Erythroblast (primary cell): Measurements from ENCODE around the gene VSTM1.
"Not testable (repeated sequence)": the region's sequence is repeated elsewhere in the genome, so short reads cannot be mapped to it uniquely, and the experiment has no call there.

Source experiments
- DNase-seq, 2 experiments: peaks; one replicate each; lab custom pipeline; 2025; lab: John Stamatoyannopoulos, UW
- GATA1 ChIP-seq: IDR thresholded peaks from 2 replicates; pipeline ENCODE4 v1.6.1; 2011; ENCODE audit warnings: low read depth, mild to moderate bottlenecking, control low read depth, low read length, moderate library complexity
- POLR2A ChIP-seq: IDR thresholded peaks from 2 replicates; pipeline ENCODE4 v1.6.1; 2011; ENCODE audit warnings: mild to moderate bottlenecking, low read length

VSTM1 gene, protein sequence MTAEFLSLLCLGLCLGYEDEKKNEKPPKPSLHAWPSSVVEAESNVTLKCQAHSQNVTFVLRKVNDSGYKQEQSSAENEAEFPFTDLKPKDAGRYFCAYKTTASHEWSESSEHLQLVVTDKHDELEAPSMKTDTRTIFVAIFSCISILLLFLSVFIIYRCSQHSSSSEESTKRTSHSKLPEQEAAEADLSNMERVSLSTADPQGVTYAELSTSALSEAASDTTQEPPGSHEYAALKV

DNA sequence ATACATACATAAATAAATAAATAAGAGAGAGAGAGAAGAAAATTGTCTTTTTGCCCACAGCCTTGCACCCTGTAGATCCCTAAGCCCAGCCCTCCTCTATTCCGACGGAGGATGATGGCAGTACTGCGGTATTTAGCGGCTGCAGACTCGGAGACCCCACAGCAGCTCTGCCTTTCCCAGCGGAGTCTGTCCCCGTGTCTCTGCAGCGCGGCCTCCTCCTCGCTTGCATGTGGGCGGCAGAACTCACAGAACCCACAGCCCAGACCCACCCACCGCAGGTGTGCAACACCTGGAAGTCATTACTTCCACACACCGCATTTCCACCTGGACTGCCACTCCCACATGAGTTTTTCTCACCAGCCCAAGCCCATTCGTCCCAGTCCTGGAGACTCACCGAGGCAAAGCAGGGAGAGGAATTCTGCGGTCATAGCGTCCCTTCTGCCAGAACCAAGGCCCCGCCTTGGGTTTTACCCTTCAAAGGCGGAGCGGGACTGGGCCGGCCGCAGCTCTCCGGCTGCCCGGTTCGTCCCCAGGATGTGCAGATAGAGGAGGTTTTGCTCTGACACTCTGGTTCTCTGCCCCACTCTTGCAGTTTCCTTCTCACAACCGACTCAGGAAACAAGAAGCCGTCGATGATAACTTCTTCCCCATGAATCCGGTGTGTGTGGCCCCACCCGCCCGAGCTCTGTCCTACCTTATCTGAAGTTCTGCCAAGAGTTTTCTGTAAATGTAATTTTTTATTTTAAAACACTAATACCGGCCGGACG is at the start of gene VSTM1:
VSTM1 (minus strand) TSS at position 548 of the 767 bp plus-strand sequence; CDS start at position 428, 120 bp downstream.
- no peak for DNase-seq
- no peak for TF ChIP-seq POLR2A
- TF ChIP-seq GATA1, result no peak

DNA sequence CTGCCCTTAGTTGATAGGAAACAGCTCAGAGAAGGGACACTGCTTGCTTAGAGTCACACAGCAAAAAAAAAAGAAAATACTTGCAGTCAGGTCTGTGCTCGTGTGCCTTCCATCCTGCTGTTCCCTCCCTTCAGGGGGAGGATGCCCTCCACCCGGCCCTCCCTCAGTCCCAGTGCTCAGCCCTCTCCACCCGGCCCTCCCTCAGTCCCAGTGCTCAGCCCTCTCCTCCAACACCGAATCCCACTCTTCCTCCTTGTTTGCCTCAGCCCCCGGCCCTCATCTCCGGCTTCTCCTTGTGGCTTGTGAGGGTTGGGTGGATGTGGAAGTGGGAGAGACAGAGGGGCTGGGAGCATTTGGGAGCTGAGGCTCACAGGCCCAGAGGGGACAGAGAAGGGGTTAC is 46.0 kb upstream of the VSTM1 start:
- no peak for DNase-seq
- TF ChIP-seq GATA1 (no peak), POLR2A (no peak)

DNA sequence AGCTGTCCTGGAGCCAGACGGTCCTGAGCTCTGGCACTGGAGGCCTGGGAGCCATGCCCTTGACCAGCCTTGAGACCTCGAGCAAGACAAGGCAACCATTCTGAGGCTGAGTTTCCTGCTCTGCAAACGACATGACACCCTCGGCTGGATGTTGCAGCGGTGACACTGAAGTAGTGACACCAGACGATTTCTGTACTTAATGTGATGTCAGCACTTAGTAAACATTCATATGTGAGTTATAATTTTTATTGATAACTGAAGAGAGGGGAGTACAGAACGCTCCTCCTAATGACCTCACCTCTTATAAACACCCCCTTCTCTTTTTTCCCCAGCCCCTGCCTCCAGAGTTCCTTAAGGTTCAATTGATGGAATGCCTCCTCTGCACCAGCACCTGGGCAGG is 44.8 kb upstream of the VSTM1 start:
- no peak for TF ChIP-seq POLR2A
- TF ChIP-seq GATA1, result no peak
- no peak for DNase-seq

DNA sequence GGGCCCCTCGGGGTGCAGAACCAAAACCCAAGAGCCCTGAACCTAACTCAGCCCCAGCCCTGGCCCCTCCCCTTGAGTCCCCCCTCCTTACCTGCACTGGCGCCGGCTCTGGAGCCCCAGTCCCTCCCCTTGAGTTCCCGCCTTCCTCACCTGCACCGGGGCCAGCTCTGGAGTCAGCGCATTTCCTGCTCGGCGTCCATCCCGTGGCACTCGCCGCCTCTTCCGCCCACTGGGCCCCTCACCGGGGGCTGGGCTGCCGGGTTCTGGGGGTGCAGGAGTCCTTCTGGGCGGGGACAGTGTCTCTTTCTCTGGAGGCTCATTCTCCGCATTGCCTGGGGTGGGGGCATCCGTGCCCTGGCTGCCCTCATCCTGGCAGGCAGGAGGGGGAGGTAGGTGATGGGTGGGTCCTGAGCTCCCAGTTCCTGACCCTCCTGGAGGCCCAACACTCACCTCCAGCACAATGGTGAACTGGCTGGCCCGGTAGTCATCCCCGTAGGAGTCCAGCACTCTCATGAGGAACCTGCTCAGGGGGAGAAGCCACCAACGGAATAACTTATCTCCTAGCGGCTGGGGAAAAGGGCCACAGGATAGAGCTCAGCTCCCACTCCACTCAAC is 44.3 kb upstream of the VSTM1 start:
- no peak for TF ChIP-seq POLR2A
- TF ChIP-seq GATA1, result no peak
- DNase-seq, result no peak

DNA sequence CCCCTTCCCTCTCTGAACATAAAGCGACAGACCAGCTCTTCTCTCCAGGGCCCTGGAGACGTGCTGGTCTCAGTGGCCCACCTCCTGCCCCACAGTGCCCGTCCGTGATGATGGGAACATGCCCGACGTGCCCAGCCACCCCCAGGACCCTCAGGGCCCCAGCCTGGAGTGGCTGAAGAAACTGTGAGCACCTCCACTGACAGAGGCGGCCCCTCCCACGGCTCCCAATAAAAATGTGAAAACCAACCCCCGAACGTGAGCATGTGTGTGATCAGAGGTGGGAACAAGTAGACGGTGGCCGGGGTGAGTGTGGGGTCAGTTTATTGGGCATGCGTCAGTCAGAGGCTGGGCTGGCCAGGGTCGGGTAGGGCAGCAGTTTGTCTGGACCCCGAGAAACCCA is 43.0 kb upstream of the VSTM1 start:
- no peak for DNase-seq
- TF ChIP-seq GATA1 (no peak), POLR2A (no peak)

DNA sequence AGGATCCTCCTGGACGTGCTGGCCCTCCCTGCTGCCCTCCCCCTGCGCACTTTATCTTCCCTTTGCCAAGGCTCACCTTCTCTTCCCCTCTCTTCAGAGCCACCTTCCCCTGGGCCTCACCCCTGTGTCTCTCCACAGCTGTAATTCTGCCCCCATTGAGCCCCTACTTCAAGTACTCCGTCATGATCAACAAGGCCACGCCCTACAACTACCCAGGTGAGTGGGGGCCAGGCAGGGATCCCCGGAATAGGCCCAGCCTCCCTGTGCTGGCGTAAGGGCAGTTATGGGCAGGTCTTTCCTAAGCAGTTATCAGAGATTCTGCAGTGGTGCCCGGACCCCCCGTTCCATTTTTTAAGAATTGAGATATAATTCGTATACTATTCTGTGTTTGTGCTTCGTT is 42.1 kb upstream of the VSTM1 start:
- DNase-seq, result no peak
- TF ChIP-seq POLR2A (no peak), GATA1 (no peak)

DNA sequence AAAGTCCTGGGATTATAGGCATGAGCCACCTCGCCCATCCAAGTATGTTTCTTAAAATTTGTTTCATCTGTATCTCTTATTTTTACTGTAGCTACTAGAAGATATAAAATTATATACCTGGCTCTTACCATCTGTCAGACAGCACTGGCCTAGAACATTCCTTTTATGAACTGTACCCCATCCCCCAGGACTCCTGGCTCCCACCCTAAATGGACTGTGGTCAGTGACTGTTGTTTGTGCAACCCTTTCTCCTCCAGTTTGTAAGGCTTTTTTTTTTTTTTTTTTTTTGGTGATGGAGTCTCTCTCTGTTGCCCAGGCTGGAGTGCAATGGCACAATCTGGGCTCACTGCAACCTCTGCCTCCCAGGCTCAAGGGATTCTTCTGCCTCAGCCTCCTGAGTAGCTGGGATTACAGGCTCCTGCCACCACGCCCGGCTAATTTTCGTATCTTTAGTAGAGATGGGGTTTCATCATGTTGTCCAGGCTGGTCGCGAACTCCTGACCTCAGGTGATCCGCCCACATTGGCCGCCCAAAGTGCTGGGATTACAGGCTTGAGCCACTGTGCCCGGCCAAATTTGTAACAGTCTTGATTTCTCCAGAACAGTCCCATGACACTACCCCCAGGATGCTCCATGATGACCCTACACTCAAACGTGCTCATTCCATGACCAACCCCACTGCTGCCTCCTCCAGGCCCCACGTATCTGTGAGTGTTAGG is 41.5 kb upstream of the VSTM1 start:
- DNase-seq, result no peak

DNA sequence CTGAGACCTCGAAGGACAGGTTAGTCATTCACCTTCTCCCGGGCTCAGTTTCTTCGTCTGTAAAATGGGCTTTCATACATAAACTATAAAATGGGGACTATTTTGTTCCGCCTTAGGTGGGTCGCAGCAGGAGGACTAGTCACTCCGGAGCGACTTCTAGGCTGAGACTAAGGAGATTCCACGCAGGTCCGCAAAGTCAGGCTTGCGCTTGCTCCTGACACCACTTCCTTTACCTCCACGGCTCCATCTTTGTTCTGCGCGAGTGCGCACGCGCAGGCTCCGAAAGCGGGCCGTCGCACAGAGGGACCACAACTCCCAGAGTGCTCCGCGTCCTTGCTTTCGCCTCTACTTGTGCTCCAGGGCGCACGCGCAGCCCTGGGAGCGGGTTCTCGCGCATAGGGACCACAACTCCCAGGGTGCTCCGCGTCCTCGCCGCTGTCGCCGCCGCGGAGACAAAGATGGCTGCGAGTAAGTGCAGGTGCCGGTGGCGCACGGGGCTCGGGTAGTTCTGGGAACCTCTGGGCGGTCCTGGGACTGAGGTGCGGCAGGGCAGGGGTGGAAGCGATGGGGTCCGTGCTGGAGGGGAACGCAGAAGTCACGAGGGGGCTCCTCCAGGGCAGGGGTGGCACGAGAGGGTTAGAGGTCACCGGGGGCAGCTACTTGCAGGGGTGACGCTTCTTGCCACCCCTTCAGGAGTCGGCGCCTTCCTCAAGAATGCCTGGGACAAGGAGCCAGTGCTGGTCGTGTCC is 38.9 kb upstream of the VSTM1 start, which contains the start of gene NDUFA3:
NDUFA3 (plus strand) TSS at position 435 of the 749 bp plus-strand sequence; CDS start at position 459, 24 bp downstream.
- TF ChIP-seq POLR2A (peak; percentile 86), GATA1 (no peak)
- DNase-seq, result peak; percentile 98 to 99

More for the DNA sequence above, 41.5 kb upstream of the VSTM1 start:
- TF ChIP-seq POLR2A, result no peak
- TF ChIP-seq GATA1, result no peak

DNA sequence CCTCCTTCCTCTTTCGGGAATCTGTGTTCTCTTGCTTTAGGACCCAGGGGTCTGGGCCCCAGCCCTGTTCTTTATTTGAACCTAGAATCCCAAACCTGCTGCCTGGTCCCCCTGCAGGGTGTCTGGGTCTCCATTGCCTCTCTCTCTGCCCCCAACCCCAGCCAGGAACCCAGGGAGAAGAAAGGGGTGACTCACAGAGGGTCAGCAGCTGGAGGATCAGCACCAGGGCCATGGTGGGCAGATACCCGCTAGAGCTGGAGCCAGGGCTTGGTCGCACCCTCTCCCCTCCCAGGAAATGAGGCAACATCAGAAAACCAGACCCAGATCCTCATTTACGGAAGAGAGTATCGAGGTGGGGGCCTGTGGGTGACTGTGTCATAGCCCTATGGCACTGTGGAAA is 36.9 kb upstream of the VSTM1 start, which contains the start of gene OSCAR:
OSCAR (minus strand) TSS at position 243 of the 400 bp plus-strand sequence; CDS start at position 232, 11 bp downstream.
- no peak for DNase-seq
- TF ChIP-seq POLR2A (no peak), GATA1 (no peak)

DNA sequence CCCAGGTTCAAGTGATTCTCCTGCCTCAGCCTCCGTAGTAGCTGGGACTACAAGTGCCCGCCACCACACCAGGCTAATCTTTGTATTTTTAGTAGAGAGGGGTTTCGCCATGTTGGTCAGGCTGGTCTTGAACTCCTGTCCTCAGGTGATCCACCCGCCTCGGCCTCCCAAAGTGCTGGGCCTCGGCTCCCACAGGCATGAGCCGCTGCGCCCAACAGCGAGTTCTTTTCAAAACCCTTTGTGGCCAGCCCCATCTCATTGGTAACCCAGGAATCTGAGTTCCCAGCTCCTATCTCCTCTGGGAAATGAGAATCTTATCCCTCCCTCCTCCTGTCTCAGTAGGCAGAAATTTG is 36.2 kb upstream of the VSTM1 start:
- not testable (repeated sequence) for DNase-seq

DNA sequence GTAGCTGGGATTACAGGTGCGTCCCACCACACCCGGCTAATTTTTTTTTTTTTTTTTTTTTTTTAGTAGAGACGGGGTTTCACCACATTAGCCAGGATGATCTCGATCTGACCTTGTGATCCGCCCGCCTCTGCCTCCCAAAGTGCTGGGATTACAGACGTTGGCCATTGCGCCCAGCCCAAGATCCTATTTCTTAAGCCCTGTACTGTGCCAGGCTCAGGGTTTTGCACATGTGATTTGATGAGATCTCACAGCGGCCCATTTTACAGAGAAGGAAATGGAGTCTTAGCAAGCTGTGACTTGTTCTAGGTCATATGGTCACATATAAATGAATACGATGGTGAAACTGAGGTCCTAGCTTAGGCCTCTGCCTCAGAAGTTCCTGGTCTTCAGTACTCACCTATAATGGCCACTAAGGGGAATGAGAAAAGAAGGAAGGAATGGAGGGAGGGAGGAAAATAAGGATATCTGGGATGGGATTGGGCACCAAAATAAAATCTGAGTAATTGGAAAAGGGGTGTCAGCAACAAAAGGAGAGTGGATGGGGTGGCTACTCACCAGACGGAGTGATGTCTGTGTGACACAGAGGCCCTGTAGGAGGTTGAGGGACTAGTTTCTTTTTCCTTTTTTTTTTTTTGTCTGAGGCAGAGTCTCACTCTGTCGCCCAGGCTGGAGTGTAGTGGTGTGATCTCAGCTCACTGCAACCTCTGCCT is 35.6 kb upstream of the VSTM1 start:
- no peak for TF ChIP-seq POLR2A
- no peak for TF ChIP-seq GATA1
- no peak for DNase-seq

DNA sequence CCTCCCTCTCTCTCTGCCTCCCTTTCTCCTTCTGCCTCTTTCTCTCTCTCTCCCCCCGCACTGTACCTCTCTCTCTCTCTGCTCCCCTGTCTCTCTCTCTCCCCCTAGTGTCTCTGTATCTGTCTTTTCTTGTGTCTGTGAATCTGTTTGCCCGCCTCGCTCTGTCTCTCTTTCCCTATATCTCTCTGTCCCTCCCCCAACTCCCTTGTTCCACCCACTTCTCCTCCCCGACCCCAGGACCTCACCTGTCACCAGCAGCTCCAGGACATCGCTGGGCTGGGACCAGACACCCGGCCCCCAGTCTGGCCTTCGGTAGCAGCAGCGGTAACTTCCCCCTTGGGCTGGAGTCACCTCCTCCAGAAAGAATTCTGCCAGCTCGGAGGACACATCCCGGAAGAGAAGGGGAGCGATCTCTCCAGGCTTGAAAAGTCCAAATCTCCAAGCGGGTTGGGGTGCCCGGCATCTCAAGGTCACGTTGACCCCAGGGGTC is 33.0 kb upstream of the VSTM1 start:
- DNase-seq, result no peak

DNA sequence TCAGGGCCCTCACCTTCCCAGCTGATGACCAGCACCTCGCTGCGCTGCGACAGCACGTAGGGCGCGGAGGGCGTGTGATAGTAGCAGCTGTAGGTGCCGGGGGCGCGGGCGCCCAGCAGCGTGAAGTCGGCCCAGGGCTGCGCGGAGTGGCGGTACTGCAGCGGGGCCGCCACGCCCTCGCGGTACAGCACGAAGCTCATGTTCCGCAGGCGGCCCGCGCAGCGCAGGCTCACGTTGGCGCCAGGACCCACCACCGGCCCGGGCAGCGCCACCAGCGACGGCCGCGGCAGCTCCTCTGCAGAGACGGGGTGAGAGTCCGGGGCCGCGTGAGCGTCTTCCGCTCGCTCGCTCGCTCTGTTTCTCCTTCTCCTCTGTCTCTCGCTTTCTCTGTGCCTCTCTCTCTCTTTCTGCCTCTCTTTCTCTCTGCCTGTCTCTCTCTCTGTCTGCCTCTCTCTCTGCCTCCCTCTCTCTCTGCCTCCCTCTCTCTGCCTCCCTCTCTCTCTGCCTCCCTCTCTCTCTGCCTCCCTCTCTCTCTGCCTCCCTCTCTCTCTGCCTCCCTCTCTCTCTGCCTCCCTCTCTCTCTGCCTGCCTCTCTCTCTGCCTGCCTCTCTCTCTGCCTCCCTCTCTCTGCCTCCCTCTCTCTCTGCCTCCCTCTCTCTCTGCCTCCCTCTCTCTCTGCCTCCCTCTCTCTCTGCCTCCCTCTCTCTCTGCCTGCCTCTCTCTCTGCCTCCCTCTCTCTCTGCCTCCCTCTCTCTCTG is 32.3 kb upstream of the VSTM1 start:
- DNase-seq, result peak; percentile 37

More for the DNA sequence above, 33.0 kb upstream of the VSTM1 start:
- TF ChIP-seq POLR2A (no peak), GATA1 (no peak)
